Ammon's horn (tissue), 1 donor: ENCODE results near the gene ZNF599.
"Not testable (repeated sequence)": the region's sequence is repeated elsewhere in the genome, so short reads cannot be mapped to it uniquely, and the experiment has no call there.

Experiments
- DNase-seq: peaks from one replicate; pipeline ENCODE4 v3.0.0-alpha.2; 2016; ENCODE audit warnings: low spot score

The ZNF599 gene

GRCh38 chr19:34772697-34773554 lies at the start of gene ZNF599:
ZNF599 (minus strand) TSS chr19:34773215; CDS start chr19:34772841, 374 bp downstream.
- DNase-seq = peak; percentile 94

- no peak for DNase-seq
Observed at GRCh38 chr19:34818270-34818669, 45.3 kb upstream of the ZNF599 start.

GRCh38 chr19:34816708-34817107 lies 43.7 kb upstream of the ZNF599 start:
- DNase-seq = no peak

GRCh38 chr19:34808566-34808965 lies 35.6 kb upstream of the ZNF599 start:
- no peak for DNase-seq

GRCh38 chr19:34806976-34807860 lies 34.2 kb upstream of the ZNF599 start:
- no peak for DNase-seq

- DNase-seq = no peak
Observed at GRCh38 chr19:34804115-34804514, 31.1 kb upstream of the ZNF599 start.

GRCh38 chr19:34796953-34797352 lies 23.9 kb upstream of the ZNF599 start:
- DNase-seq = not testable (repeated sequence)

- no peak for DNase-seq
Observed at GRCh38 chr19:34794066-34794960, 21.3 kb upstream of the ZNF599 start.

GRCh38 chr19:34793565-34793964 lies 20.6 kb upstream of the ZNF599 start:
- DNase-seq = no peak

- DNase-seq = no peak
Observed at GRCh38 chr19:34788074-34788473, 15.1 kb upstream of the ZNF599 start.

GRCh38 chr19:34787059-34787824 lies 14.2 kb upstream of the ZNF599 start:
- DNase-seq = no peak

- DNase-seq = no peak
Observed at GRCh38 chr19:34786236-34786635, 13.2 kb upstream of the ZNF599 start.

- DNase-seq = no peak
Observed at GRCh38 chr19:34779652-34780051, 6.6 kb upstream of the ZNF599 start.

GRCh38 chr19:34778342-34778741 lies 5.3 kb upstream of the ZNF599 start:
- no peak for DNase-seq

GRCh38 chr19:34774857-34775256 lies 1.8 kb upstream of the ZNF599 start:
- DNase-seq = no peak

- no peak for DNase-seq
Observed at GRCh38 chr19:34773555-34773864, 495 bp upstream of the ZNF599 start.

- no peak for DNase-seq
Observed at GRCh38 chr19:34767951-34768350, 5.1 kb downstream of the ZNF599 start.

GRCh38 chr19:34766386-34766785 lies 6.6 kb downstream of the ZNF599 start:
- DNase-seq = no peak

- no peak for DNase-seq
Observed at GRCh38 chr19:34759218-34759917, 13.6 kb downstream of the ZNF599 start.

GRCh38 chr19:34757441-34757840 lies 15.6 kb downstream of the ZNF599 start:
- no peak for DNase-seq
